ENCODE data around the gene SERGEF. TPM values are rescaled to one million over a fixed set of nuclear protein-coding genes. Genes with fewer than 3 reads are reported as not detected.

SERGEF gene
- total and polyA plus RNA-seq, 2 experiments from 2014 or later = 18.3 to 23.2 TPM

GRCh38 chr11:17950644-17951043 lies 62.2 kb downstream of the SERGEF start:
- H3K4me3 ChIP-seq = no peak overlapping the region
- TF ChIP-seq EZH2 (IDR thresholded peaks at IDR 0.05; ENCODE audit: insufficient read depth, poor library complexity, severe bottlenecking) (no peak), EZH2phosphoT487 (IDR thresholded peaks at IDR 0.05; ENCODE audit: insufficient read depth, low read depth) (no peak)
- no peaks in the 10 kb centered on the region for H3F3A ChIP-seq (ENCODE audit: insufficient read depth)
- in situ Hi-C loops (cut with MboI) = no loop called here
- H2AFZ ChIP-seq = no peak overlapping the region
- H3K79me2 ChIP-seq (ENCODE audit: insufficient read depth) = no peaks in the 10 kb centered on the region
- 65 to 68% methylated on average over 1 of the region's 1 CpG for WGBS, 2 experiments (ENCODE audit: low coverage in 1 of 2, low lambda C conversion rate in 2 of 2, missing lambda C conversion rate in 2 of 2)
- H3K9ac ChIP-seq = no peak overlapping the region
- no peak for DNase-seq
- no peaks in the 10 kb centered on the region for H3K9me3 ChIP-seq (ENCODE audit: low read depth)
- H3K27ac ChIP-seq = no peak overlapping the region
- H4K20me1 ChIP-seq (ENCODE audit: insufficient read depth) = no peaks in the 10 kb centered on the region
- H3K4me1 ChIP-seq (ENCODE audit: insufficient read depth) = no peaks in the 10 kb centered on the region
- no peak overlapping the region for H3K4me2 ChIP-seq (ENCODE audit: unreplicated experiment)
- H3K36me3 ChIP-seq (ENCODE audit: low read depth) = no peaks in the 10 kb centered on the region
- no peaks in the 10 kb centered on the region for H3K27me3 ChIP-seq (replicated peaks; ENCODE audit: insufficient read depth)
- no peaks in the 10 kb centered on the region for H3K9me2 ChIP-seq (ENCODE audit: insufficient read depth)

DNA sequence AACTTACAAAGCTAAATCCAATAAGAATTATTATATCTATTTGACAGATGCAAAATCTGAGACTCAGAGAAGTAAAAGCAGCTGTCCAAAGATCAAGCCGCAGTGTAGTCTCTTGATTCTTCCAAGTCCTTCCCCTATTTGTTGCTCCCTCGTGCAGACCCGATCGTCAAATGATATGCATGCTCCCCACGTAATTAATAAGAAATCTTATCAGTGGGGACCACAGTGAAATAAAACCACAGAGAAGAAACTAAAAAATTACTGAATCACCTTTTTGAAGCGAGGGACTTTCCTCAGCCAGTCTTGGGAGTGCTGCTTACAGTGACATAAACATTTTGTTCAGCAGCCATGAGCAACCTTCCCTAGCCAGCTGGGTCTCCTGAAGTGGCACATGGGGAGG lies 64.6 kb downstream of the SERGEF start:
- DNase-seq = no peak
- no peak overlapping the region for H3K27ac ChIP-seq
- no peaks in the 10 kb centered on the region for H4K20me1 ChIP-seq (ENCODE audit: insufficient read depth)
- 93% methylated on average over 6 of the region's 6 CpGs for WGBS, 2 experiments (ENCODE audit: low coverage in 1 of 2, low lambda C conversion rate in 2 of 2, missing lambda C conversion rate in 2 of 2)
- H3F3A ChIP-seq (ENCODE audit: insufficient read depth) = no peaks in the 10 kb centered on the region
- no peak overlapping the region for H3K4me3 ChIP-seq
- no peaks in the 10 kb centered on the region for H3K4me1 ChIP-seq (ENCODE audit: insufficient read depth)
- no peaks in the 10 kb centered on the region for H3K27me3 ChIP-seq (replicated peaks; ENCODE audit: insufficient read depth)
- H3K9ac ChIP-seq = no peak overlapping the region
- H3K79me2 ChIP-seq (ENCODE audit: insufficient read depth) = no peaks in the 10 kb centered on the region
- TF ChIP-seq EZH2phosphoT487 (IDR thresholded peaks at IDR 0.05; ENCODE audit: insufficient read depth, low read depth) (no peak), EZH2 (IDR thresholded peaks at IDR 0.05; ENCODE audit: insufficient read depth, poor library complexity, severe bottlenecking) (no peak)
- no peak overlapping the region for H3K4me2 ChIP-seq (ENCODE audit: unreplicated experiment)
- H3K9me2 ChIP-seq (ENCODE audit: insufficient read depth) = no peaks in the 10 kb centered on the region
- in situ Hi-C loops (cut with MboI) = no loop called here
- H3K9me3 ChIP-seq (ENCODE audit: low read depth) = peaks cover 4% of the 10 kb centered on the region
- 0 out of 2 replicates have a peak, but pooled peaks cover 3% of the 10 kb centered on the region for H3K36me3 ChIP-seq (ENCODE audit: low read depth)
- no peak overlapping the region for H2AFZ ChIP-seq

DNA sequence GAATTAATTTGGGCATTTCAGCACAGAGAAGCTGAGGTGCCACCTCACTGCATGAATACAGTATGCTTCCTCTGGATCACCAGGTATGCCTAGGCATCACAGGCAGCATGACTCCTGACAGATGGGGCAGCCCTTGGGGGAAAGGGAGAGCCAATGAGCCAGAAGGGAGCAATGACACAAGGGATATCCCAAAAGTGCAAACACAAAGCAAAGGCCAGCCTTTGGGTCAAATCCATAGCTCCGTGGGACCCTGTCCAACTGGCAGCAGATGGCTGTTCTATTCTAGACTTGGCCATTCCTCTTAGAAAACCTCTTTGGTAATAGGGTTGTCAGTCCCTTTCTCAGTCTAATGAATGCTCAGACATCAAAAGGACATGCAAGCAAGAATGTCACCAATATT lies 73.3 kb downstream of the SERGEF start:
- 72 to 100% methylated on average over 1 of the region's 1 CpG for WGBS, 2 experiments (ENCODE audit: low coverage in 1 of 2, low lambda C conversion rate in 2 of 2, missing lambda C conversion rate in 2 of 2)
- no peaks in the 10 kb centered on the region for H3K27me3 ChIP-seq (replicated peaks; ENCODE audit: insufficient read depth)
- H3K4me2 ChIP-seq (ENCODE audit: unreplicated experiment) = no peak overlapping the region
- peaks cover 4% of the 10 kb centered on the region for H3K9me3 ChIP-seq (ENCODE audit: low read depth)
- H3K4me3 ChIP-seq = no peak overlapping the region
- no peaks in the 10 kb centered on the region for H3K79me2 ChIP-seq (ENCODE audit: insufficient read depth)
- in situ Hi-C loops (cut with MboI) = no loop called here
- no peak overlapping the region for H3K9ac ChIP-seq
- no peaks in the 10 kb centered on the region for H3K36me3 ChIP-seq (ENCODE audit: low read depth)
- no peak overlapping the region for H3K27ac ChIP-seq
- no peaks in the 10 kb centered on the region for H3K4me1 ChIP-seq (ENCODE audit: insufficient read depth)
- no peak overlapping the region for H2AFZ ChIP-seq
- TF ChIP-seq EZH2phosphoT487 (IDR thresholded peaks at IDR 0.05; ENCODE audit: insufficient read depth, low read depth) (no peak), EZH2 (IDR thresholded peaks at IDR 0.05; ENCODE audit: insufficient read depth, poor library complexity, severe bottlenecking) (no peak)
- DNase-seq = no peak
- H3K9me2 ChIP-seq (ENCODE audit: insufficient read depth) = no peaks in the 10 kb centered on the region
- H3F3A ChIP-seq (ENCODE audit: insufficient read depth) = no peaks in the 10 kb centered on the region
- no peaks in the 10 kb centered on the region for H4K20me1 ChIP-seq (ENCODE audit: insufficient read depth)

GRCh38 chr11:17936790-17937189 lies 76.1 kb downstream of the SERGEF start:
- TF ChIP-seq EZH2 (IDR thresholded peaks at IDR 0.05; ENCODE audit: insufficient read depth, poor library complexity, severe bottlenecking) = no peak
- no peak for TF ChIP-seq EZH2phosphoT487 (IDR thresholded peaks at IDR 0.05; ENCODE audit: insufficient read depth, low read depth)
- H3K9me3 ChIP-seq (ENCODE audit: low read depth) = no peaks in the 10 kb centered on the region
- H3K4me3 ChIP-seq = no peak overlapping the region
- no peaks in the 10 kb centered on the region for H3K79me2 ChIP-seq (ENCODE audit: insufficient read depth)
- H3K9ac ChIP-seq = no peak overlapping the region
- H3K27ac ChIP-seq = no peak overlapping the region
- no peak for DNase-seq
- no peaks in the 10 kb centered on the region for H3K36me3 ChIP-seq (ENCODE audit: low read depth)
- no peaks in the 10 kb centered on the region for H3K27me3 ChIP-seq (replicated peaks; ENCODE audit: insufficient read depth)
- no peaks in the 10 kb centered on the region for H3K9me2 ChIP-seq (ENCODE audit: insufficient read depth)
- H3K4me1 ChIP-seq (ENCODE audit: insufficient read depth) = no peaks in the 10 kb centered on the region
- WGBS, 2 experiments (ENCODE audit: low coverage in 1 of 2, low lambda C conversion rate in 2 of 2, missing lambda C conversion rate in 2 of 2) = 96 to 100% methylated on average over 1 of the region's 1 CpG
- H3F3A ChIP-seq (ENCODE audit: insufficient read depth) = no peaks in the 10 kb centered on the region
- no peak overlapping the region for H3K4me2 ChIP-seq (ENCODE audit: unreplicated experiment)
- H2AFZ ChIP-seq = no peak overlapping the region
- no peaks in the 10 kb centered on the region for H4K20me1 ChIP-seq (ENCODE audit: insufficient read depth)
- in situ Hi-C loops (cut with MboI) = no loop called here

DNA sequence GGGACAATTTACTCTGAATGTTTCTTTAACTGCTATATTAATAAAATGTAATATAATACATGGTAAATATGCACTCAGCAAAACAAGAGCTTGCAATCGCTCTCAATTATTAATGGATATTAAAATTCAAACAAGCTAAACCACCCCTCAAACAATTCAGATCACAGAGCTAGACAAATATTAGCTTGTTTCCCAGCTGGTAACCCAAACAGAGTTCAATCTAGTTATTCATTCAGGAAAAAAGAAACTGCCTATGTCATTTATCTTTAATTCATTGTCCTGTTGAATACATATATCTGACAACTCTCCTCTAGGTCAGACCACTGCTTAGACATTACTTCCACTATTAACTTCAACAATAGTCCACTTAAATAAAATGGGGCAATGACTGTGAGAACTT lies 78.7 kb downstream of the SERGEF start:
- no peaks in the 10 kb centered on the region for H4K20me1 ChIP-seq (ENCODE audit: insufficient read depth)
- 96 to 100% methylated on average over 1 of the region's 1 CpG for WGBS, 2 experiments (ENCODE audit: low coverage in 1 of 2, low lambda C conversion rate in 2 of 2, missing lambda C conversion rate in 2 of 2)
- no peak overlapping the region for H2AFZ ChIP-seq
- no peak overlapping the region for H3K4me3 ChIP-seq
- H3K27ac ChIP-seq = no peak overlapping the region
- no peaks in the 10 kb centered on the region for H3K36me3 ChIP-seq (ENCODE audit: low read depth)
- no peaks in the 10 kb centered on the region for H3K9me2 ChIP-seq (ENCODE audit: insufficient read depth)
- TF ChIP-seq EZH2phosphoT487 (IDR thresholded peaks at IDR 0.05; ENCODE audit: insufficient read depth, low read depth) = no peak
- no peak for TF ChIP-seq EZH2 (IDR thresholded peaks at IDR 0.05; ENCODE audit: insufficient read depth, poor library complexity, severe bottlenecking)
- in situ Hi-C loops (cut with MboI) = no loop called here
- no peaks in the 10 kb centered on the region for H3K79me2 ChIP-seq (ENCODE audit: insufficient read depth)
- H3K4me1 ChIP-seq (ENCODE audit: insufficient read depth) = no peaks in the 10 kb centered on the region
- DNase-seq = no peak
- H3K9me3 ChIP-seq (ENCODE audit: low read depth) = no peaks in the 10 kb centered on the region
- no peaks in the 10 kb centered on the region for H3F3A ChIP-seq (ENCODE audit: insufficient read depth)
- no peaks in the 10 kb centered on the region for H3K27me3 ChIP-seq (replicated peaks; ENCODE audit: insufficient read depth)
- no peak overlapping the region for H3K4me2 ChIP-seq (ENCODE audit: unreplicated experiment)
- H3K9ac ChIP-seq = no peak overlapping the region
